ACC112 (cell line): ENCODE data around the gene ESRRA.

Experiments used
- H2AFZ ChIP-seq: fragments of 200-600 bp; sonication (generic); one replicate; pipeline ENCODE4 v1.6.0; 2017; ENCODE audit warnings: antibody characterized with exemption, low read length; ENCODE audit not compliant: unreplicated experiment
- H3K27ac ChIP-seq: fragments of 200-600 bp; sonication (generic); 2 replicates; pipeline ENCODE4 v1.5.1; 2014; ENCODE audit warnings: low read depth, mild to moderate bottlenecking, antibody characterized with exemption, low read length, moderate library complexity
- H3K27me3 ChIP-seq: fragments of 200-600 bp; sonication (generic); 2 replicates; pipeline ENCODE4 v1.6.1; 2014; ENCODE audit warnings: mild to moderate bottlenecking, antibody characterized with exemption, low read length, moderate library complexity, mixed read lengths; ENCODE audit not compliant: insufficient read depth
- H3K36me3 ChIP-seq: fragments of 200-600 bp; sonication (generic); 2 replicates; pipeline ENCODE4 v1.6.1; 2016; ENCODE audit warnings: mild to moderate bottlenecking, antibody characterized with exemption, low read length, moderate library complexity, mixed read lengths; ENCODE audit not compliant: insufficient read depth
- H3K4me1 ChIP-seq: fragments of 200-600 bp; sonication (generic); one replicate; pipeline ENCODE4 v1.6.1; 2016; ENCODE audit warnings: low read length, mixed read lengths; ENCODE audit not compliant: insufficient read depth, unreplicated experiment, control insufficient read depth
- H3K4me3 ChIP-seq: fragments of 200-600 bp; sonication (generic); 2 replicates; pipeline ENCODE4 v1.5.1; 2014; ENCODE audit warnings: mild to moderate bottlenecking, low read depth, low read length
- H3K79me2 ChIP-seq: fragments of 200-600 bp; sonication (generic); one replicate; pipeline ENCODE4 v1.6.0; 2016; ENCODE audit warnings: low read length; ENCODE audit not compliant: control insufficient read depth, unreplicated experiment, insufficient read depth

The ESRRA gene

GRCh38 chr11:64349025-64349387 lies 43.7 kb downstream of the ESRRA start:
- Histone ChIP-seq H3K79me2 (no peaks in the 10 kb centered on the region), H3K27ac (no peak overlapping the region), H3K36me3 (no peaks in the 10 kb centered on the region), H3K4me3 (no peak overlapping the region), H3K4me1 (no peaks in the 10 kb centered on the region), H2AFZ (no peak overlapping the region), H3K27me3 (no peaks in the 10 kb centered on the region)

GRCh38 chr11:64349404-64349803 lies 44.1 kb downstream of the ESRRA start:
- Histone ChIP-seq H3K27me3 (no peaks in the 10 kb centered on the region), H3K36me3 (no peaks in the 10 kb centered on the region), H3K79me2 (no peaks in the 10 kb centered on the region), H3K27ac (no peak overlapping the region), H2AFZ (no peak overlapping the region), H3K4me3 (no peak overlapping the region), H3K4me1 (no peaks in the 10 kb centered on the region)

GRCh38 chr11:64351136-64351631 lies 45.9 kb downstream of the ESRRA start:
- no peak overlapping the region for H3K4me3 ChIP-seq
- peaks cover 11% of the 10 kb centered on the region for H3K4me1 ChIP-seq
- H3K79me2 ChIP-seq = no peaks in the 10 kb centered on the region
- no peak overlapping the region for H3K27ac ChIP-seq
- no peaks in the 10 kb centered on the region for H3K27me3 ChIP-seq
- no peaks in the 10 kb centered on the region for H3K36me3 ChIP-seq
- H2AFZ ChIP-seq = no peak overlapping the region

GRCh38 chr11:64352099-64352994 lies 47.0 kb downstream of the ESRRA start:
- H3K4me1 ChIP-seq = peaks cover 13% of the 10 kb centered on the region
- no peak overlapping the region for H3K27ac ChIP-seq
- H2AFZ ChIP-seq = no peak overlapping the region
- H3K79me2 ChIP-seq = no peaks in the 10 kb centered on the region
- H3K4me3 ChIP-seq = no peak overlapping the region
- no peaks in the 10 kb centered on the region for H3K36me3 ChIP-seq
- no peaks in the 10 kb centered on the region for H3K27me3 ChIP-seq

GRCh38 chr11:64352995-64353714 lies 47.8 kb downstream of the ESRRA start:
- H2AFZ ChIP-seq = no peak overlapping the region
- no peak overlapping the region for H3K4me3 ChIP-seq
- no peaks in the 10 kb centered on the region for H3K36me3 ChIP-seq
- peaks cover 21% of the 10 kb centered on the region for H3K4me1 ChIP-seq
- H3K79me2 ChIP-seq = no peaks in the 10 kb centered on the region
- H3K27me3 ChIP-seq = no peaks in the 10 kb centered on the region
- H3K27ac ChIP-seq = no peak overlapping the region

- no peak overlapping the region for H3K4me3 ChIP-seq
- H3K36me3 ChIP-seq = no peaks in the 10 kb centered on the region
- no peak overlapping the region for H2AFZ ChIP-seq
- H3K27ac ChIP-seq = no peak overlapping the region
- no peaks in the 10 kb centered on the region for H3K27me3 ChIP-seq
- H3K79me2 ChIP-seq = no peaks in the 10 kb centered on the region
- H3K4me1 ChIP-seq = peaks cover 27% of the 10 kb centered on the region
These were observed 48.6 kb downstream of the ESRRA start for GRCh38 chr11:64353715-64354506.

GRCh38 chr11:64355078-64355940 lies 50.0 kb downstream of the ESRRA start:
- H3K27ac ChIP-seq = peak overlapping the region; percentile 15; the same call in 1 of the 2 replicates
- peak overlapping the region; percentile 78 for H2AFZ ChIP-seq

GRCh38 chr11:64356498-64357411 lies 51.4 kb downstream of the ESRRA start:
- peaks cover 5% of the 10 kb centered on the region; the same call in 1 of the 2 replicates for H3K36me3 ChIP-seq
- H2AFZ ChIP-seq = no peak overlapping the region
- H3K4me1 ChIP-seq = peaks cover 39% of the 10 kb centered on the region
- H3K79me2 ChIP-seq = peaks cover 22% of the 10 kb centered on the region
- H3K4me3 ChIP-seq = no peak overlapping the region
- H3K27me3 ChIP-seq = no peaks in the 10 kb centered on the region
- no peak overlapping the region for H3K27ac ChIP-seq

More at GRCh38 chr11:64355078-64355940, 50.0 kb downstream of the ESRRA start:
- H3K4me3 ChIP-seq = peak overlapping the region; percentile 69
- no peaks in the 10 kb centered on the region for H3K36me3 ChIP-seq
- H3K4me1 ChIP-seq = peaks cover 35% of the 10 kb centered on the region
- peaks cover 13% of the 10 kb centered on the region for H3K79me2 ChIP-seq
- H3K27me3 ChIP-seq = no peaks in the 10 kb centered on the region

- Histone ChIP-seq H3K79me2 (peaks cover 22% of the 10 kb centered on the region), H3K27ac (no peak overlapping the region), H3K4me3 (no peak overlapping the region), H3K4me1 (peaks cover 39% of the 10 kb centered on the region), H3K36me3 (peaks cover 5% of the 10 kb centered on the region; the same call in 1 of the 2 replicates), H2AFZ (no peak overlapping the region), H3K27me3 (no peaks in the 10 kb centered on the region)
These were observed 52.1 kb downstream of the ESRRA start for GRCh38 chr11:64357446-64357845.
